Right lung (tissue), 5 donors: ENCODE results near the gene ZNF625. TPM values are rescaled to one million over a fixed set of nuclear protein-coding genes. Genes with fewer than 3 reads are reported as not detected.
"Not testable (repeated sequence)": the region's sequence is repeated elsewhere in the genome, so short reads cannot be mapped to it uniquely, and the experiment has no call there.

ENCODE experiments used
- DNase-seq, 2 donors: peaks; one replicate each; pipeline ENCODE4 v3.0.0-alpha.2; 2013
- polyA plus RNA-seq, 5 donors: library from polyadenylated mRNA; unstranded; fragments of 120-200 nt; gene quantifications; one replicate each; pipeline versions ENCODE4 v1.2.1 to v1.2.3, GENCODE V29; 2013; ENCODE audit warnings: inconsistent platforms in 1 of 5, low replicate concordance in 1 of 5; ENCODE audit not compliant: insufficient read length in 5 of 5, insufficient read depth in 1 of 5

ZNF625 gene
- polyA plus RNA-seq, 5 donors: 10.6 to 17.9 (median 16.1) TPM

DNA sequence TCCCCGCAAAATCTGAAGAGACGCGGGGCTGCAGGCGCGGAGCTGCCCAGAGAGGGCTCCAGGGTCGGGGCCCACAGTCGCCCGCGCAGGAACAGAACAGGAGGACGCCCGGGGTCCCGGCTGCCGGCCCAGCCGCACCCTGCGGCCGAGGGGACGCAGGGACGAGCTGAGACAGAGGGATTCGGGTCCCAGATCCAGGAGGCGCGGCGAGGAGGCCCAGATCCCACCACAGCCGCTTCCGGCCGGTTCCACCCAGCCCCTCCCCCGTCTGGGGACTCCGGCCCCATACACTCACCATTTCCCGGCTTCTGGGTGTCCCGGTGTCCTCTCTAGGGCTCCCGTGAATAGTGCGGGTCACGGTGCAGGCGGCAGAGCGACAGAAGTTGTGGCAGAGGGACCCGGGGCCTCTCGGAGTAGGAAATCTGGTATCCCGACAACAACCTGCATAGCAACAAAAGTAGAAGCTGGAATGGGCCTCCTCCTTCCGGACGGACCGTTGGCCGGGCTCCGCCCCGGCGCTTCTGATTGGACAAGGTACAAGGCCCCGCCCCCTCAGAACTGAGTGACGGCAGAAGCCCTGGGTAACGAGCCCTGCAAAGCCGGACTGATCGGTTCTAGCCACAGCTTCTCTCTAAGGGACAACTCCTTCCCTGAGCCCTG is 16.5 kb downstream of the ZNF625 start, which contains the start of gene ZNF20:
Gene ZNF20 (minus strand): TSS at position 466 of the 660 bp plus-strand sequence. CDS start 168 bp downstream, at position 298.
- DNase-seq: peak; percentile 95

DNA sequence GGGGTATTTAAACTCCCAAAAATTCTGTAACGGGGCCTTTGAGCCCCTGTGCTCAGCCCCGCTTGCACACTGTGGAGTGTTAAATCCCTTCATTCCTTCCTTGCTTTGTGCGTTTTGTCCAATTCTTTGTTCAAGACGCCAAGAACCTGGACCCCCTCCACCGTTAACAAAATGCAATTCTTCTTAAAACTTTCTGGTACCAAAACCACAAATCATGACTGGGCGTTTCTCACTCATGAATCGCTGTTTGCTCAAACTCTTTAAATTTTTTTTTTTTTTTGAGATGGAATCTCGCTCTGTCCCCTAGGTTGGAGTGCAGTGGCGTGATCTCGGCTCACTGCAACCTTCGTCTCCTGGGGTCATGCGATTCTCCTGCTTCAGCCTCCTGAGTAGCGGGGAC is 17.3 kb downstream of the ZNF625 start:
- no peak for DNase-seq

DNA sequence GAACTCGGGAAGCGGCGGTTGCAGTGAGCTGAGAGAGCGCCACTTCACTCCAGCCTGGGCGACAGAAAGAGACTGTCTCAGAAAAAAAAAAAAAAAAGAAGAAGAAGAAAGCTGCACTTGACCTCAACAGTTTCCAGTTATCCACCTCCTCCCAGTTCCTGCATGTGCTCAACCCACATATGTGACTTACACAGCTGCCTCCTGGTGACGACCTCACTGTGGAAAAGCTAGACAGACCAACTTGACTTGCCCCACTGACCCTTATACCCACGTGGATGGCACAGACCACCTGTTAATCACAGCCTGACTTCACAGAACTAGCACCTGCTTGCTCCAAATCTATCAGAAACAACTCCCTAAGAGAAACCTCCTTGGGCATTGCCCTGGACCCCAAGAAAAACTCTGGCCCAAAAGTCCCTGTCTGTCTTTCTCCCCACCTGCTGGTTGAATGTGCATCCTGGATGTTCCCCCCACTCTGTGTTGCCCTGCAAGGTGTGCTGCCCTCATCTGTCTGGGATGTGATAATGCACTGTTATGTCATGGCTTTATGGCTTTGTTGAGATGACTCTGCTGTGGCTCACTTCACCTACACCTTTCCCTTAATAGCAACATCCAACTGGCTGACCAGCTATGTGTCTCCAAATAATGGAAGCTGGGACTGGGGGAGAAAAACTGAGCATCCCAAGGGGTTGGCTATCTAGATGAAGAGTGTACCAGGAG is 19.2 kb downstream of the ZNF625 start:
- DNase-seq: no peak

DNA sequence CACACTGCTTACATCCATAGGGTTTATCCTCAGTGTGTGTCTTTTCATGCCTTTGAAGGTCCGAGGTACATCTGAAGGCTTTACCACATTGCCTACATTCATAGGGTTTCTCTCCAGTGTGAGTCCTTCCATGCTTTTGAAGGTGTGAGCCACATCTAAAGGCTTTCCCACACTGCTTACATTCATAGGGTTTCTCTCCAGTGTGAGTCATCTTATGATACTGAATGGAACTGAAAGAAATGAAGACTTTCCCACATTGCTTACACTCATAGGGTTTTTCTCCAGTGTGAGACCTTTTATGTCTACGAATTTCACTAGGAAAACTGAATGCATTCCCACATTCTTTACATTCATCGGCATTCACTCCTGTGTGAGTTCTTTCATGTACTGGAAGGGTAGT is 23.5 kb downstream of the ZNF625 start:
- DNase-seq: no peak

DNA sequence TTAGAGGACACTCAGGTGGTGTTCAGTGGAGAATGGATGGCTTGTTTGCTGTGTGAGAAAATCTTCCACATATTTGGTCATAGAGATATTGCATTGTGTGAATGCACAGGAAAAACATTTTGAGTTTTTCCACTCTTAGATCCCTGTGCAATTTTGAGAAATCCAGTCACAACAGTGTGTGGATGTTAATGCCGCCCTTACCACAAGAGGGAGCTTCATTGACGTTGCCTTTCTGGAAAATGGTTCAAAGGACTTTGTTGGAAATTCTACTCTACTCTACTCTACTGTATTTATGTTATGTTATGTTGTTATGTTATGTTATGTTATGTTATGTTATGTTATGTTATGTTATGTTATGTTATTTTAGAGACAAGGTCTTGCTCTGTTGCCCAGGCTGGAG is 29.8 kb downstream of the ZNF625 start:
- DNase-seq: no peak

DNA sequence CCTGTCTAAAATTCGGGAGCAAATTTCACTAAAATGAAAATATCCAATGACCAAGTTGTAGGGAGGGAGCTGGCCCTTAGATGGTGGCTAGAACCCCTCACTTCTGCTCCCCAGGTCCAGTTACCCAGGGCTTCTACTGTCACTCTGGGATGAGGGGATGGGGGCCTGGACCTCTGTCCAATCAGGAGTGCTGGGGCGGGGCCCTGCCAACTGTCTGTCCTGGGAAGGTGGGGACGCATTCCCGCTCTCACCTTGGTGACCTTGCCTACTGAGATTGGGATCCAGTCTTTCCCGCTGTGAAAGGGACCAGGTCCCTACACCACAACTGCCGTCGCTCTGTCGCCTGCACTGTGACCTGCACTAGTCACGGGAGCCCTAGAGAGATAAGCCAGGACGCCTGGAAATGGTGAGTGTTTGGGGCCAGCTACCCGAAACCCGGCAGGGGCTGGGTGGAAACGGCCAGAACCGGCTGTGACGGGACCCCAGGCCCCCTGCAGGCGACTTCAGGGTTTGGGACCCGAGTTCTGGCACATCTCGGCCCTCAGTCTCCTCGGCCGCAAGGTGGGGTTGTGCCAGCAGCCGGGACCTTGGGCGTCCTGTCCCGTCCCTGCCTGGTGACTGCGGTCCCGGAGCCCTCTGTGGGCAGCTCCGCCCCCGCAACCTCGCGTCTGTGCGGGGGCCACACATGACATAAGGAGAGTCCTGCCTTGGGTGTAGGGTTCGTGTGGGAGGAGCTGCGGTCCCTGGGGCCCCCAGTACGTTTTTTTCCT is 39.1 kb downstream of the ZNF625 start:
- no peak for DNase-seq

DNA sequence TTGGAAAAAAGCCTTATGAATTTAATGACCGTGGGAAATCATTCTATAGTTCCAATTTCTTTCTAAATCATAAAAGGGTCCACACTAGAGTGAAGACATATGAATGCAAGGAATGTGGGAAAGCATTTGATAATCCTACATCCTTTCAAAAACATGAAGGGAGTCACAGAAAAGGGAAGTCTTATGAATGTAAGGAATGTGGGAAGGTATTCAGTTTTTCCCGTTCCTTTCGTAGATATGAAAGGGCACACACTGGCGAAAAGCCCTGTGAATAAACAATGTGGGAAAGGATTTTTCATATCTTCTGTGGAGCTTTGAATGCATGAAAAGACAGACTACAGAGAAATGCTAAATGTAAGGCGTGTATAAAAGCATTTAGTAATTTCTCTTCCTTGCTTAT is 43.4 kb downstream of the ZNF625 start:
- DNase-seq: no peak

DNA sequence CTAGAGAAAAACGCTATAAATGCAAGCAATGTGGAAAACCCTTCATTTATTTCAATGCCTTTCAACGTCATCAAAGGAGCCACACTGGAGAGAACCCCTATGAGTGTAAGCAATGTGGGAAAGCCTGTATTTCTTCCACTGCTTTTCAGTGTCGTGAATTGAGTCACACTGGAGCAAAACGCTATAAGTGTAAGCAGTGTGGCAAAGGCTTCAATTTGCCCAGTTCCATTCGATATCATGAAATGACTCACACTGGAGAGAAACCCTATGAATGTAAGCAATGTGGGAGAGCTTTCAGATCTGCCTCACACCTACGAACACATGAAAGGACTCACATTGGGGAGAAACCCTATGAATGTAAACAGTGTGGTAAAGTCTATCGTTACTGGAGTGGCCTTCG is 43.8 kb downstream of the ZNF625 start:
- DNase-seq: no peak

DNA sequence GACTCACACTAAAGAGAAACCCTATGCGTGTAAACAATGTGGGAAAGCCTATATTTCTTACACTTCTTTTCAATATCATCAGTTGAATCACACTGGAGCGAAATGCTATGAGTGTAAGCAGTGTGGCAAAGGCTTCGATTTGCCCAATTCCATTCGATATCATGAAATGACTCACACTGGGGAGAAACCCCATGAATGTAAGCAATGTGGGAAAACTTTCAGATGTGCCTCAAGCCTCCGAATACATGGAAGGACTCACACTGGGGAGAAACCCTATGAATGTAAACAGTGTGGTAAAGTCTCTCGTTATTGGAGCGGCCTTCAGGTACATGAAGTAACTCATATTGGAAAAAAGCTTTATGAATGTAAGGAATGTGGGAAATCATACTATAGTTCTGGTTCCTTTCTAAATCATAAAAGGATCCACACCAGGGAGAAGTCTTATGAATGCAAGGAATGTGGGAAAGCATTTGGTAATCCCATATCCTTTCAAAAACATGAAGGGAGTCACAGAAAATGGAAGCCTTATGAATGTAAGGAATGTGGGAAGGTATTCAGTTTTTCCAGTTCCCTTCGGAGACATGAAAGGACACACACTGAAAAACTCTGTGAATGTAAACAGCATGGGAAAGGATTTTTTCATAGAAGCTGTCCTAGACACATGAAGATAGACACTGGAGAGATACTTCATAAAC is 44.4 kb downstream of the ZNF625 start:
- no peak for DNase-seq

DNA sequence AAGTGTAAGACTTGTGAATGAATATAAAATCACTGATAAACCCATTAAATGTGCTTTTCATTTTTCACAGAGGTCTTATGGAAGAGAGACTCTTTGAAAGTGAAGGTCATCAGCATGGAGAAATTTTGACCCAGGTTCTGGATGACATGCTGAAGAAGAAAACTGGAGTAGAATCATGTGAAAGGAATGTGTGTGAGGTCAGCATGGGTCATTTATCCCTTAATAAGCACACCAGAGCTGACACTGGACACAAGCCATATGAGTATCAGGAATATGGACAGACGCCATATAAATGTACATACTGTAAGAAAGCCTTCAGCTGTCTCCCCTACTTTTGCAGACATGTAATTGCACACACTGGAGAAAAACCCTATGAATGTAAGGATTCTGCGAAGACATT is 45.4 kb downstream of the ZNF625 start:
- DNase-seq: no peak

DNA sequence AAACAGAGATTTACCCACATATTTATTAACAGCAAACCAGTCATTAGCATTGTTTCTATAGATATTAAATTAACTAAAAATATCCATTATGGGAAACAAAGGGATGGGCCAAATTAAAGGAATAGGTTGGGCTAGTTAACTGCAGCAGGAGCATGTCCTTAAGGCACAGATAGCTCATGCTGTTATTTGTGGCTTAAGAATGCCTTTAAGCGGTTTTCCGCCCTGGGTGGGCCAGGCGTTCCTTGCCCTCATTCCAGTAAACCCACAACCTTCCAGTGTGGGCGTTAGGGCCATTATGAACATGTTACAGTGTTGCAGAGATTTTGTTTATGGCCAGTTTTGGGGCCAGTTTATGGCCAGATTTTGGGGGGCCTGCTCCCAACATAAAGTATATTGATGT is 52.6 kb downstream of the ZNF625 start:
- DNase-seq: not testable (repeated sequence)

DNA sequence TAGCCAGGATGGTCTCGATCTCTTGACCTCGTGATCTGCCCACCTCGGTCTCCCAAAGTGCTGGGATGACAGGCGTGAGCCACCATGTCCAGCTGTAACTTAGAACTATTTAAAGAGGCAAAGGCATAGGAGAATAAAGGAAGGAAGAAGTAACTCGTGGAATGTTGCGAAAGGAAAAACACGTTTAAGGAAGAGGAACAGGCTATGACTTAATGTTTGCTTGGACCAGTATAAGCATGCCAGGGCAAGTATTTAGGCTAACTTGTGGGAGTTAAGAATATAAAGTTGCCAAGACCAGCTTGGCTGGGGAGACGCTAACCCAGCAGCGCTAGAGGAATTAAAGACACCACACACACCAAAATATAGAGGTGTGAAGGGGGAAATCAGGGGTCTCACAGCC is 58.5 kb downstream of the ZNF625 start:
- DNase-seq: no peak

DNA sequence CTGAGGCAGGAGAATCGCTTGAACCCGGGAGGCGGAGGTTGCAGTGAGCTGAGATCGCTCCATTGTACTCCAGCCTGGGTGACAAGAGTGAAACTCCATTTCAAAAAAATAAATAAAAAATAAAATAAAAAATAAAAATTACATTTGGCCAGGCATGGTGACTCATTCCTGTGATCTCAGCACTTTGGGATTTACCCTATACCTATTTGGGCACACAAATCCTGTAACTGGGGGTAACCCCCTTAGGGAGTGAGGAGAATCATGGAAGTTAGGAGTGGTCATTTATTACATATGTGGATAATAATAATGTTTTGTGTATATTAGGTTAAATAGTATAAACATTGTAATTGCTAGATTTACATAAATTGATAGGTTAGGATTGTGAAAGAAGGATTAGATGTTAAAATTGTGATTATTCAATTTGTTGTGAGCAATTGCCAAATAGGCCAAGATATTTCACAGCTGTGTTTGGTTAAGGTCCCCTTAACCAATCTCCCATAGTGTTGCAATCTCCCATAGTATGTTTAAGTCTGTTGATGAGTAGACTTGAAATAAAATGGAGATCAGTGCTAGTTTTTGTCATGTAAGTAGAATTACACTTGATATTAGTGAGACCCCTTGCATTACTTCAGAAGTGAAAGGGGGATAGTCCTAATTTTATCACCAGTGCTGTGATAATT is 61.3 kb downstream of the ZNF625 start:
- no peak for DNase-seq

Other genes starting within 250 kb of the ZNF625 start
- gene ZNF700, start 231.6 kb downstream of the ZNF625 start, polyA plus RNA-seq: 10 to 100 TPM; 17.0 to 25.4 (median 20.2) TPM
- 10 to 100 TPM in 1 of 5 donors, 1 to 10 TPM in 4; 5.3 to 11.1 (median 8.3) TPM for gene ZNF763, start 191.7 kb downstream of the ZNF625 start, polyA plus RNA-seq
- gene ZNF433, start 121.1 kb downstream of the ZNF625 start, polyA plus RNA-seq: 10 to 100 TPM; 13.1 to 19.1 (median 17.5) TPM
- 1 to 10 TPM; 1.1 to 1.6 (median 1.4) TPM for gene ZNF878, start 103.8 kb downstream of the ZNF625 start, polyA plus RNA-seq
- gene ZNF844, start 92.0 kb downstream of the ZNF625 start, polyA plus RNA-seq: 10 to 100 TPM; 11.4 to 26.6 (median 23.8) TPM
- gene ZNF20, start 16.4 kb downstream of the ZNF625 start, polyA plus RNA-seq: 10 to 100 TPM in 1 of 5 donors, 1 to 10 TPM in 4; 6.9 to 10.6 (median 7.1) TPM
- gene ZNF136, start 6.4 kb upstream of the ZNF625 start, polyA plus RNA-seq: 10 to 100 TPM; 11.1 to 19.5 (median 18.1) TPM
- 10 to 100 TPM; 22.3 to 31.3 (median 27.4) TPM for gene ZNF44, start 138.1 kb upstream of the ZNF625 start, polyA plus RNA-seq
- gene ZNF563, start 176.9 kb upstream of the ZNF625 start, polyA plus RNA-seq: 1 to 10 TPM; 4.0 to 6.8 (median 5.0) TPM
- gene ZNF442, start 208.9 kb upstream of the ZNF625 start, polyA plus RNA-seq: 1 to 10 TPM; 4.0 to 7.1 (median 6.2) TPM
- gene ZNF799, start 244.5 kb upstream of the ZNF625 start, polyA plus RNA-seq: 10 to 100 TPM; 10.4 to 14.4 (median 12.4) TPM